ENCODE data around the gene AFAP1.

- TF ChIP-seq CTCF (conservative IDR thresholded peaks at IDR 0.05; ENCODE audit: low read length) (no peak), EZH2phosphoT487 (IDR thresholded peaks at IDR 0.05; ENCODE audit: borderline replicate concordance) (no peak)
Observed at GRCh38 chr4:7780751-7781348, 158.8 kb downstream of the AFAP1 start.

Data from Loucy (cell line).